ENCODE measurements around the gene RAB11FIP5. TPM values are rescaled to one million over a fixed set of nuclear protein-coding genes. Genes with fewer than 3 reads are reported as not detected.

The RAB11FIP5 gene
- total RNA-seq, 1 experiment from 2014 or later = 26.6 TPM

DNA sequence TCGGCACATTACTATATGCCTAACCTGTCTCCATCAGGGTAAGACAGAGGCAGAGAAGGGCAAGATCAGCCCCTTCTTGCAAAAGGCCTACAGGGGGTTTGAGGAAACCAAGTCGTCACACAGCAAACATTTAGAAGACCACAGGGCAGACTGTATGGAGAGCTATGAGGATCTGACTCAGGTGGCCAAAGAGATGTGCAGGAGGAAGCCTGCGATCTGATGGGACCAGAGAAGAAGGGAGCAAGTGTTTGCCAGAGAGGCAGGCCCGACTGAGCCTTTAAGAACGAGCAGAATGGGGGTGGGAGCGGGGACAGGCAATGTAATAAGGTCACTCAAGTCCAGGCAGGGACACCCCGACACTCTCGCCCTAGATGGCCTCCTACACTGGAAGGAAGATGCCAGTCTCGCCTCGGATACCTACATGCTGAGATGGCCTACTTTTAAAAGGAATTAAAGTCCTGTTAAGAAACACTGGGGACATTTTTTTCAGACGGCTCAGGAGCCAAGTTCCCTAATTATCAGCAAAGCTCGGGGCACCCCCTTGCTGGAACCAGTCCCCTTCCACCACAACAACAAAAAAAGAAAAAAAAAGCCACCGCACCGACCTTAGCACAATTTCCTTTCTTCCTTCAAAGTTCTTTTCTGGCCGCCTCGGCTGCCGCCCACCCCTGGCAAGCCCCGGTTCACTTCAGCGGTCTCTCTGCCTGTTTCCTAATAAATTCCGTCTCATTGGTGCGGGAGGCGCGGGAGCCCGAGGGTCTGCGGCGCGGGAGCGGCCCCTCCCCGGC is 42.7 kb downstream of the RAB11FIP5 start:
- no peak for ATAC-seq
- H4K20me1 ChIP-seq (ENCODE audit: low read length) = no peaks in the 10 kb centered on the region
- ChIA-PET CTCF (no interaction called here), POLR2A (ENCODE audit: unreplicated experiment) (no interaction called here)
- H3K4me3 ChIP-seq (ENCODE audit: low read length) = peak overlapping the region; percentile 99
- peak overlapping the region; percentile 98 for H3K4me2 ChIP-seq (ENCODE audit: low read length)
- H3K4me1 ChIP-seq (ENCODE audit: insufficient read depth, low read length) = peaks cover 23% of the 10 kb centered on the region
- TSS peak; percentile 24 for BruUV-seq (replicated peaks)
- H3K27ac ChIP-seq (ENCODE audit: low read length) = peak overlapping the region; percentile 53; the same call in 1 of the 2 replicates
- peaks cover 60% of the 10 kb centered on the region for H3K79me2 ChIP-seq (ENCODE audit: low read length)
- H3K9me3 ChIP-seq (ENCODE audit: low read length) = no peaks in the 10 kb centered on the region
- intact Hi-C loops (cut with micrococcal nuclease) = loop anchor here (2.0 to 5.0 kb wide), 4 partner anchors 58 to 178 kb away; no protein-coding TSS in a partner anchor
- H3K9ac ChIP-seq (ENCODE audit: low read length) = peak overlapping the region; percentile 89
- H3K9me2 ChIP-seq (replicated peaks; ENCODE audit: low read length) = no peaks in the 10 kb centered on the region
- peak overlapping the region; percentile 99 for H2AFZ ChIP-seq (ENCODE audit: low read length)
- no peaks in the 10 kb centered on the region; the same call in 1 of the 2 replicates for H3K36me3 ChIP-seq (ENCODE audit: low read depth, low read length)
- TF ChIP-seq, protein P1, sequence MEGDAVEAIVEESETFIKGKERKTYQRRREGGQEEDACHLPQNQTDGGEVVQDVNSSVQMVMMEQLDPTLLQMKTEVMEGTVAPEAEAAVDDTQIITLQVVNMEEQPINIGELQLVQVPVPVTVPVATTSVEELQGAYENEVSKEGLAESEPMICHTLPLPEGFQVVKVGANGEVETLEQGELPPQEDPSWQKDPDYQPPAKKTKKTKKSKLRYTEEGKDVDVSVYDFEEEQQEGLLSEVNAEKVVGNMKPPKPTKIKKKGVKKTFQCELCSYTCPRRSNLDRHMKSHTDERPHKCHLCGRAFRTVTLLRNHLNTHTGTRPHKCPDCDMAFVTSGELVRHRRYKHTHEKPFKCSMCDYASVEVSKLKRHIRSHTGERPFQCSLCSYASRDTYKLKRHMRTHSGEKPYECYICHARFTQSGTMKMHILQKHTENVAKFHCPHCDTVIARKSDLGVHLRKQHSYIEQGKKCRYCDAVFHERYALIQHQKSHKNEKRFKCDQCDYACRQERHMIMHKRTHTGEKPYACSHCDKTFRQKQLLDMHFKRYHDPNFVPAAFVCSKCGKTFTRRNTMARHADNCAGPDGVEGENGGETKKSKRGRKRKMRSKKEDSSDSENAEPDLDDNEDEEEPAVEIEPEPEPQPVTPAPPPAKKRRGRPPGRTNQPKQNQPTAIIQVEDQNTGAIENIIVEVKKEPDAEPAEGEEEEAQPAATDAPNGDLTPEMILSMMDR (conservative IDR thresholded peaks at IDR 0.05; ENCODE audit: low read depth, low read length) = no peak
- TF ChIP-seq EZH2 (IDR thresholded peaks at IDR 0.05; ENCODE audit: low read length, unreplicated experiment) (no peak), EZH2phosphoT487 (IDR thresholded peaks at IDR 0.05; ENCODE audit: borderline replicate concordance, low read length) (no peak)
- H3F3A ChIP-seq (ENCODE audit: low read length, unreplicated experiment) = no peaks in the 10 kb centered on the region
- no peaks in the 10 kb centered on the region for H3K27me3 ChIP-seq (ENCODE audit: low read length)
- peak; percentile 37 for DNase-seq

DNA sequence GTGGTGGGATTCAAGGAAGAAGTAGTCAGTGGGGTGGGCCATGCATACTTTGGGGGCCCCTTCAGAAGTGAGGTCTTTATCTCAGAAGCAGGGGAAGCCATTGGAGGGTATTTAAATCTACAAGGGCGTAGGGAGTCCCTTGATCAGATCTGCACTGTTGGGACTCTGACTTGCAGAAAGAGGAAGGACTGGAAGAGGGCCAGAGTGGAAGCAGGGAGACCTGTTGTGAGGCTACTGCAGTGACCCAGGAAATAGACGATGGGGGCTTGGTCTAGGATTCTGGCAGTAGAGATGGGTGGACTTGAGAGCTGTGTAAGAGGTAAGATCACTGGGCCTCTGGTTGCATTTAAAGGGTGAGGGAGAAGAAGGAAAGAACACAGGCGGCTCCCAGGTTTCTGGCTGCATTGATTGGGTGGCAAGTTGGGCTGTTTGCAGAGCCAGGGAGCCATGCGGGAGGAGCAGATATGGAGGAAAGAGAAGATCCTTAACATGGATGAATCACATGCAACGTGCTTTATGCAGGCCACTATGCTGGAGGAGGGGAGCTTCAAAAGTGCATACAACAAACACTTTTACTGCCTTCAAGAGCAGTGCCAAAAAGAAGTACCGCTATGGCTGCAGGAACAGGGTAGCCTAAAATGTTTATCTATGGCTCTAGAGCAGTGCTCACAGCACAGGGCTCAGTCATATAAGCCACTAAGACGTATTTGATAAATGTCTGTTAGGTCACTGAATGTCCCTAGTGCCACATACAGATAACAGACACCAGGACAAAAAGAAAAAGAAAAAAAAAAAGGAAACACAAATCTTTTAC is 43.5 kb downstream of the RAB11FIP5 start:
- BruUV-seq (replicated peaks) = no TSS peak
- POLR2A ChIA-PET (ENCODE audit: unreplicated experiment) = no interaction called here
- CTCF ChIA-PET = no interaction called here

More for the DNA sequence above, 43.5 kb downstream of the RAB11FIP5 start:
- Histone ChIP-seq H3K9me3 (ENCODE audit: low read length) (no peaks in the 10 kb centered on the region), H3K27me3 (ENCODE audit: low read length) (no peaks in the 10 kb centered on the region), H3K27ac (ENCODE audit: low read length) (no peak overlapping the region), H3K4me2 (ENCODE audit: low read length) (peak overlapping the region; percentile 98), H3K9ac (ENCODE audit: low read length) (peak overlapping the region; percentile 89), H4K20me1 (ENCODE audit: low read length) (no peaks in the 10 kb centered on the region), H2AFZ (ENCODE audit: low read length) (peak overlapping the region; percentile 99), H3K79me2 (ENCODE audit: low read length) (peaks cover 66% of the 10 kb centered on the region), H3K9me2 (replicated peaks; ENCODE audit: low read length) (no peaks in the 10 kb centered on the region), H3F3A (ENCODE audit: low read length, unreplicated experiment) (no peaks in the 10 kb centered on the region), H3K36me3 (ENCODE audit: low read depth, low read length) (no peaks in the 10 kb centered on the region; the same call in 1 of the 2 replicates), H3K4me1 (ENCODE audit: insufficient read depth, low read length) (peaks cover 31% of the 10 kb centered on the region), H3K4me3 (ENCODE audit: low read length) (peak overlapping the region; percentile 99)
- intact Hi-C loops (cut with micrococcal nuclease) = no loop called here
- no peak for TF ChIP-seq EZH2 (IDR thresholded peaks at IDR 0.05; ENCODE audit: low read length, unreplicated experiment)
- TF ChIP-seq, protein P1 (conservative IDR thresholded peaks at IDR 0.05; ENCODE audit: low read depth, low read length) = no peak
- TF ChIP-seq EZH2phosphoT487 (IDR thresholded peaks at IDR 0.05; ENCODE audit: borderline replicate concordance, low read length) = no peak
- ATAC-seq = no peak
- peak; percentile 18 for DNase-seq

Data from PC-3 (cell line).